GM12873 (cell line): Measurements from ENCODE around the gene MTUS2.

Experiments used
- TF ChIP-seq, protein P1 (sequence below): IDR thresholded peaks from 2 replicates; pipeline ENCODE4 v1.5.1; 2012; ENCODE audit warnings: low read depth, mild to moderate bottlenecking, moderate library complexity, low read length, control low read depth; ENCODE audit not compliant: insufficient read depth; ENCODE audit errors: missing control alignments

The MTUS2 gene

DNA sequence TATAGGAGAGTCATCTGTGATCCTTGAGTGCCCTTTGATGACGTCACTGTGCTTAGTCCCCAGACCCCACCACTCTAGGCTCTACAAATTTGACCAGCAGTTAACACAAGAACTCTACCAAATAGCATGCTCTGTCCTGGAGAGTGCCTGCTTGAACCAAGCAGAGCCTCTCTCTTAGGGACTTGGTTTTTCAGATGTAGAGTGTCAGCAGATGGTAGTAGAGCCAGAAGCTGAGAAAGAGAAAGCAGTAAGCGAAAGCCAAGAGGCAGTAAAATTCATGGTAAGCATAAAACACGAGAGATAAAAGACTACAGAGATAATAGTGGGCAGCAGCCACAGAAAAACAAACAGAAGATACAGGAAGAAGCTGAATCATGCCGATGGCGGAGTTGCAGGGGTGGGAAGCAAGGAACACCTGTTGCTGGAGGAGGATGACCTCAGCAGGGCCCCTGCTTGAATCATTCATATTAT is 582.1 kb downstream of the MTUS2 start:
- TF ChIP-seq, protein P1, sequence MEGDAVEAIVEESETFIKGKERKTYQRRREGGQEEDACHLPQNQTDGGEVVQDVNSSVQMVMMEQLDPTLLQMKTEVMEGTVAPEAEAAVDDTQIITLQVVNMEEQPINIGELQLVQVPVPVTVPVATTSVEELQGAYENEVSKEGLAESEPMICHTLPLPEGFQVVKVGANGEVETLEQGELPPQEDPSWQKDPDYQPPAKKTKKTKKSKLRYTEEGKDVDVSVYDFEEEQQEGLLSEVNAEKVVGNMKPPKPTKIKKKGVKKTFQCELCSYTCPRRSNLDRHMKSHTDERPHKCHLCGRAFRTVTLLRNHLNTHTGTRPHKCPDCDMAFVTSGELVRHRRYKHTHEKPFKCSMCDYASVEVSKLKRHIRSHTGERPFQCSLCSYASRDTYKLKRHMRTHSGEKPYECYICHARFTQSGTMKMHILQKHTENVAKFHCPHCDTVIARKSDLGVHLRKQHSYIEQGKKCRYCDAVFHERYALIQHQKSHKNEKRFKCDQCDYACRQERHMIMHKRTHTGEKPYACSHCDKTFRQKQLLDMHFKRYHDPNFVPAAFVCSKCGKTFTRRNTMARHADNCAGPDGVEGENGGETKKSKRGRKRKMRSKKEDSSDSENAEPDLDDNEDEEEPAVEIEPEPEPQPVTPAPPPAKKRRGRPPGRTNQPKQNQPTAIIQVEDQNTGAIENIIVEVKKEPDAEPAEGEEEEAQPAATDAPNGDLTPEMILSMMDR: no peak

DNA sequence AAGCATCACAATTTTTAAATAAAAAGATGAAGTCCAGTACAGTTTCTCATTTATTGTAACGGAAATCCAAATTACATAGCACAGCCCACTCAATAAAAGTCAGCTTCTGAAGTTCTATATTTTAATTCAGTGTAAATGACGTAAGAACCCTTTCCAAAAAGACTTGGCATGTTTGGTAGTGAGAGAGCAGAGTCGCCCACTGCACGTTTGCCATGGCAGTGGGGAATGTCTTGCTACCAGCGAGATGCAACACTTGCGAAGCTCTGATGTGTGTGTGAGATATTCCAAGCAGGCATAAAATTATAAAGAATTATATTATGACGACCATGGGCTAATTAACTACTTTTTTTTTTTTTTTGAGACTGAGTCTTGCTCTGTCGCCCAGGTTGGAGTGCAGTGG is 585.3 kb downstream of the MTUS2 start:
- TF ChIP-seq, protein P1: no peak

DNA sequence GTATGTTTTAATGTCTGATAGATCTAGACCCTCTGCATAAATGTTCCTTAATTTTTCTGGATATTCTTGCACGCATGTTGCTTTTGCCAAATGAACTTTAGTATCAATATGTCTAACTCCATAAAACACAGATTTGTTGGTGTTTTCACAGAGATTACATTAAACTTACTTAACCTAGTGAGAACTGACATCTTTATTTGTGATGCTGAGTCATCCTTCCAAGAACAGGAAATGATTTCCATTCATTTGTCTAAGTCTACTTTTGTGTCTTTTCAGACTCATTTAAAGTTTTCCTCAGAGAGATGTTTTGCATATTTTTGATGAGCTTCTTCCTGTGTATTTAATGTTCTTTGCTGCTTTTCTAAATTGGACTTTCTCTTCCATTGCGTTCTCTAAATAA is 591.3 kb downstream of the MTUS2 start:
- TF ChIP-seq, protein P1: no peak

DNA sequence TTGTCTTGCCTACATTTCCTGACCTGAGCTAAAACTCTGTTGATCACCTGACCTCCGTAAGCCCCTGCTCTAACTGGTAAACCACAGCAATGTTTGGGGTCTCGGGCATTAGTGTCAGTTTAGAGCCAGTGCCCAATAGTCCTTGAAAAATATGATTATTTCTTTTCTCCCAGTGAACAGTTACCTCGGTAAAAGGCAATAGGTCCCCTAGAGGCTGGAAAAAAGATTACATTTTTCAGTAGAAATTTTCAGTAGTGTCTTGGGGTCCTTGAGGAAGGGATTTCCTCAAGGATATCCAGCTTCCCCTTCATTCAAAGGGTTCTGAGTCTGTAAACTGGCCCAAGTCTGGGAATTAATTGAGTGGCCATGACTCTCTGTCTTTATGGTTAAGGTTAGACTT is 597.9 kb downstream of the MTUS2 start:
- TF ChIP-seq, protein P1: no peak

DNA sequence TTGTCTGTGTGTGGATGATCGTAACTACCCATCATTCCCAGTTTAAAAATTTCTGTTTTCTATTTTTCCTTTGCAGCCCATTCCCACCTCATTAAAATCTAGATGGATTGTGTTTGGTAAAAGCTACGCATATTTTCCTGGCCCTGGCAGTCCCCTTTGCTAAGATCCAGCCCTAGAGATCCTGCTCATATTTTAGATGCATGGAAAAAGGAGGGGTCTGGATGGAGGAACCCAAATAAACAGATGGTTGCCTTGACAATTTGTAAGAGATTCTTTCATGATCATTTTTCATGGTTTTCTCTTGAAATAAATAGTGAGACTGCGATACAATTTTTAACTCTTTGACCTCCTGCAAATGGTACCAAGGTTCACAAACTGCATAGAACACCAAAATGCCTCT is 601.0 kb downstream of the MTUS2 start:
- TF ChIP-seq, protein P1: no peak

DNA sequence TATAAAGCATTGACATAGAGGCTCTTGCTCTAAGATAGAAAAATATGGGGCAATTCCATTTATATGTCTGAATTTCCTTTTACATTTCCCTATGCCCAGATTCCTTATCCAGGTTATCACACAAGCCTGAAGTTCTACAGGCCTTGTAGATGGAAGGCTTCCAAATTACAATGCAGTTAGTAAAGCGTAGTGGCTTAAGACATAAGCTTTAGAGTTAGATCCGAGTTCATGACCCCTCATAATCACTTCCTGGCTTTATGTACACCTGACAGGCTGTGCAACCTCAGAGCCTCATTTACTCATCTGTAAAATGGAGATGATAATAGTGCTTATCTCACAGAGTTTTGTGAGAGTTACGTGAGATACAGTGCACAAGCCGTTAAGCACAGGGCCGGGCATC is 601.9 kb downstream of the MTUS2 start:
- TF ChIP-seq, protein P1: no peak

DNA sequence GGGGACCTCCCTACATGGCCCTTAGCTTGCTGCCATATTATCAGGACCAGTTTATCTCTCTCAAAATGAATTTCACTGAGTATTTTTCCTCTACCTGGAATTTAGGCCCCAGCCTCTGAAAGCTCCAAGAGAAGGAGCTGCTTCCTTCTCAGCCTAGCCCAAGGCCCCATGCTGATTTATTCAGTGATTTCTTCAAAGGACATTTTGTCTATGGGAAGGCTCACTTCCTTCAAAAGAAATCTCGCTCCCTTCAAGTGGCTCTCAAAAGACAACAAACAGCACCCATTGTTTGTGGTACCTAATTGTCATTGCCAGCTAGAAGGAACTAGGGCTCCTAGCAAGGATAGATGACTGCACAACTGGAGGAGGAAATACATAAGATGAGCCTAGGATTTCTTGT is 602.9 kb downstream of the MTUS2 start:
- TF ChIP-seq, protein P1: no peak

DNA sequence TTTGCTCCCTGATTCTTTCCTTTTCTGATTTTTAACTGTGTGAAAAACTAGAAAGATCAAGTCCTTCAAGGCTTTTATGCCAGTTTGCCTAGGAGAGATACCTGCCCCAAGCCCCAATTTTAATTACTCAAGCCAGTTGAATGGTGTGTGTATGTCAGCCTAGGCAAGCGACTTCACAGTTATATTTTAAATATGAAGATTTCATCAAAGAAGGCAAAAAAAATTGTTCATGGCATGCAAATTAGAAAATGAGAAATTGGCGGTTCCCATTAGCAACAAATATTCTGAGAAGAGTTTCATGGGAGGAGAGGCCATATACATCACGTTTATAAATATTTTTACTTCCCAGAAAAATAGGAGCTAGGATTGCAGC is 607.8 kb downstream of the MTUS2 start:
- TF ChIP-seq, protein P1: no peak
